Stimulated activated CD4-positive, alpha-beta T cell treated with anti-CD3 and anti-CD28 coated beads, Interleukin-4, amount 100 ng/mL, for 4 hours (primary cell): Measurements from ENCODE around the gene COBLL1.
A peak's percentile ranks its signal among the peaks of the same experiment; 100 is the strongest.
"Not testable (repeated sequence)": the region's sequence is repeated elsewhere in the genome, so short reads cannot be mapped to it uniquely, and the experiment has no call there.

Experiments used
- DNase-seq, 2 experiments: peaks; one replicate each; pipeline ENCODE4 v3.0.0-alpha.2; 2020

The COBLL1 gene

GRCh38 chr2:164841719-164842623, at the start of gene COBLL1:
COBLL1 (minus strand) TSS chr2:164841823; CDS start chr2:164841196, 627 bp downstream.
- DNase-seq: peak in 1 of 2 experiments; percentile 15

- DNase-seq: no peak
Observed at GRCh38 chr2:164890544-164890943, 48.9 kb upstream of the COBLL1 start.

GRCh38 chr2:164888592-164888991, 47.0 kb upstream of the COBLL1 start:
- no peak for DNase-seq

GRCh38 chr2:164887434-164888144, 46.0 kb upstream of the COBLL1 start:
- DNase-seq: no peak

- DNase-seq: no peak
Observed at GRCh38 chr2:164882276-164882675, 40.7 kb upstream of the COBLL1 start.

- DNase-seq: no peak
Observed at GRCh38 chr2:164881524-164881923, 39.9 kb upstream of the COBLL1 start.

GRCh38 chr2:164879901-164880535, 38.4 kb upstream of the COBLL1 start:
- DNase-seq: no peak

GRCh38 chr2:164877927-164878326, 36.3 kb upstream of the COBLL1 start:
- no peak for DNase-seq

- no peak for DNase-seq
Observed at GRCh38 chr2:164877169-164877568, 35.5 kb upstream of the COBLL1 start.

GRCh38 chr2:164875334-164876205, 33.9 kb upstream of the COBLL1 start:
- DNase-seq: no peak

- DNase-seq: no peak
Observed at GRCh38 chr2:164873210-164873908, 31.7 kb upstream of the COBLL1 start.

GRCh38 chr2:164871404-164871803, 29.8 kb upstream of the COBLL1 start:
- no peak for DNase-seq

- DNase-seq: no peak
Observed at GRCh38 chr2:164869420-164869772, 27.8 kb upstream of the COBLL1 start.

- DNase-seq: no peak
Observed at GRCh38 chr2:164868563-164869419, 27.2 kb upstream of the COBLL1 start.

GRCh38 chr2:164867779-164868397, 26.3 kb upstream of the COBLL1 start:
- DNase-seq: no peak

- DNase-seq: not testable (repeated sequence)
Observed at GRCh38 chr2:164866381-164866780, 24.8 kb upstream of the COBLL1 start.

- DNase-seq: no peak
Observed at GRCh38 chr2:164860694-164861042, 19.0 kb upstream of the COBLL1 start.

- DNase-seq: not testable (repeated sequence)
Observed at GRCh38 chr2:164859906-164860693, 18.5 kb upstream of the COBLL1 start.

- no peak for DNase-seq
Observed at GRCh38 chr2:164859251-164859818, 17.7 kb upstream of the COBLL1 start.
